Subcutaneous adipose tissue (tissue), 4 donors: Measurements from ENCODE around the gene ZNF724. TPM values are rescaled to one million over a fixed set of nuclear protein-coding genes. Genes with fewer than 3 reads are reported as not detected.

Source experiments
- CTCF ChIP-seq: fragments of 450-650 bp; IDR thresholded peaks from one replicate; pipeline ENCODE4 v1.5.1; 2016; ENCODE audit warnings: low read depth, mild to moderate bottlenecking, control low read depth, antibody characterized with exemption, moderate library complexity
- small RNA-seq: library from RNA; depleted of rRNA; stranded (forward); fragments of <200 nt; gene quantifications from one replicate; pipeline ENCODE3, GENCODE V24; 2016
- total RNA-seq, 4 donors: library from RNA; depleted of rRNA; stranded (reverse); fragments of >200 nt; gene quantifications; one replicate each; pipeline ENCODE4 v1.1.0, GENCODE V29; 2016

The ZNF724 gene
- total RNA-seq, 4 donors from 2014 or later, result 2.6 to 4.1 (median 3.8) TPM

GRCh38 chr19:23183251-23183650 is 66.9 kb downstream of the ZNF724 start:
- TF ChIP-seq CTCF, result no peak

Small RNA genes within 50 kb of the gene (small RNA-seq; reads per million reads assigned to genes)
- gene VN1R91P, result not detected

Other genes starting within 250 kb of the ZNF724 start
- gene ZNF728, start 247.2 kb downstream of the ZNF724 start, total RNA-seq, result under 1 TPM in 3 of 4 donors, not detected in 1; 0.17 to 0.98 (median 0.44) TPM
- 1 to 10 TPM in 1 of 4 donors, under 1 TPM in 1, not detected in 2; 0.68 to 5.3 TPM for gene ZNF730, start 133.4 kb downstream of the ZNF724 start, total RNA-seq
- 100 to 1,000 TPM in 3 of 4 donors, 10 to 100 TPM in 1; 75.3 to 158 (median 108) TPM for gene ZNF91, start 145.1 kb upstream of the ZNF724 start, total RNA-seq